ENCODE measurements around the gene ITGA1.
"Not testable (repeated sequence)": the region's sequence is repeated elsewhere in the genome, so short reads cannot be mapped to it uniquely, and the experiment has no call there.

Gene ITGA1

GRCh38 chr5:52787600-52788504 lies at the start of gene ITGA1, which contains the start of gene PELO:
Gene ITGA1, plus strand, starts transcription at chr5:52787916. Its CDS starts 438 bp downstream, at chr5:52788354.
Gene PELO, plus strand, starts transcription at chr5:52787916. Its CDS starts 12,479 bp downstream, at chr5:52800395.
- DNase-seq, result peak in 1 of 2 donors; percentile 47

- no peak for DNase-seq
Observed at GRCh38 chr5:52738095-52738506, 49.6 kb upstream of the ITGA1 start.

GRCh38 chr5:52740007-52740406 lies 47.7 kb upstream of the ITGA1 start:
- DNase-seq, result no peak

- DNase-seq, result no peak
Observed at GRCh38 chr5:52743012-52743411, 44.7 kb upstream of the ITGA1 start.

- no peak for DNase-seq
Observed at GRCh38 chr5:52743529-52743928, 44.2 kb upstream of the ITGA1 start.

GRCh38 chr5:52743970-52744369 lies 43.7 kb upstream of the ITGA1 start:
- DNase-seq, result no peak

- not testable (repeated sequence) for DNase-seq
Observed at GRCh38 chr5:52744867-52745458, 42.8 kb upstream of the ITGA1 start.

- no peak for DNase-seq
Observed at GRCh38 chr5:52746539-52746938, 41.2 kb upstream of the ITGA1 start.

- no peak for DNase-seq
Observed at GRCh38 chr5:52748590-52748989, 39.1 kb upstream of the ITGA1 start.

- DNase-seq, result no peak
Observed at GRCh38 chr5:52749666-52750065, 38.0 kb upstream of the ITGA1 start.

- no peak for DNase-seq
Observed at GRCh38 chr5:52751137-52751536, 36.6 kb upstream of the ITGA1 start.

GRCh38 chr5:52754051-52754450 lies 33.7 kb upstream of the ITGA1 start:
- no peak for DNase-seq

GRCh38 chr5:52757527-52757926 lies 30.2 kb upstream of the ITGA1 start:
- no peak for DNase-seq

GRCh38 chr5:52758014-52758413 lies 29.7 kb upstream of the ITGA1 start:
- DNase-seq, result peak in 1 of 2 donors; percentile 1

- DNase-seq, result no peak
Observed at GRCh38 chr5:52759331-52759730, 28.4 kb upstream of the ITGA1 start.

GRCh38 chr5:52760695-52761366 lies 26.9 kb upstream of the ITGA1 start:
- DNase-seq, result no peak

GRCh38 chr5:52767217-52767743 lies 20.4 kb upstream of the ITGA1 start:
- DNase-seq, result no peak

- no peak for DNase-seq
Observed at GRCh38 chr5:52767766-52768480, 19.8 kb upstream of the ITGA1 start.

GRCh38 chr5:52769061-52769460 lies 18.7 kb upstream of the ITGA1 start:
- no peak for DNase-seq

GRCh38 chr5:52770287-52770939 lies 17.3 kb upstream of the ITGA1 start:
- DNase-seq, result no peak

- no peak for DNase-seq
Observed at GRCh38 chr5:52771343-52772039, 16.2 kb upstream of the ITGA1 start.

All from bone marrow (tissue), 2 donors.